Eye (tissue), 1 donor: ENCODE results near the gene IDUA.
A peak's percentile ranks its signal among the peaks of the same experiment; 100 is the strongest.

Experiments
- DNase-seq: peaks from one replicate; pipeline ENCODE4 v3.0.0-alpha.2; 2015

Gene IDUA

GRCh38 chr4:1002631-1003251 is 15.9 kb downstream of the IDUA start:
- no peak for DNase-seq

- no peak for DNase-seq
Measured at GRCh38 chr4:1003271-1004070, 16.6 kb downstream of the IDUA start.

GRCh38 chr4:1004071-1004418 is 17.2 kb downstream of the IDUA start:
- DNase-seq: no peak

DNA sequence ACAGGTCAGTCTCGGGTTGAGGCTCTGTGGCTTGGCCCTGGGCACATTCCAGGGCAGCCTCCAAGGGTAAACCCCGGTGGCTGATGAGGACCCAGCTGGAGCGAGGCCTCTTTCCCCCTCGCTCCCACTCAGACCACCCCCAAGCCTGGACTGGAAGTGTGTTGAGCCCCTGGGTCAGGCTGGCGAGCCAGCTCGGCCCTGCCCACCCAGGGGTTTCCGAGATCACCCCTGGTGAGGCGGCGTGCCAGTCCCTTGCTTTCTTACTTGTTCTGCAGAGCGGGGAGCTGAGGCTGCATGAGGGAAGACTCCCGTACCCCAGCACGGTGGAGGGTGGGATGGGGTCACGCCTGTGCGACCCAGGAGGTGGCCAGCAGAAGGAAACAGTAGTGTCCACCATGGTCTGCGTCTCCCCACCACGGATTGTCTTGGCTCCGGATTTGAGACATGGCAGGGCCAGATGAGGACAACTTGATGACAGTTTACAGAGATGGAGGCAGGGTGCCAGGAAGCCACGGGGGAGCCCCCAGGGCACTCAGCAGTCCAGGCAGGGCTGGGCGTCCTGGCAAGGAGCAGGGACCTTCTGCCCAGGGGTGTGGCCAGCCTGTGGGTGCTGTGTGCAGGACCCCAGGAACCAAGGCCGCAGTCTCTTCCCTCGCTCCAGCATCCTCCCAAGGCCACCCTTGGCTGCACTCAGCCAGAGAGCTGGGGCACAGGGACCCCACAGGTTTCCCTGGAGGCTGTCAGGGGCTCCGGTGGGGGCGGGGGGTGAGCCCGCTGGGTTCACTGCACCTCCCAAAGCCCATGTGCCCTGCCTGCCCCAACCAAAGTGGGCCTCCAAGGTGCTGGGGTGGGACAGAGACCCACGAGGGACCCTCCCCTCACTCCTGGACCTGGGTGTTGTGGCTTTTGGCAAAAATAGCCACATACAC is 18.0 kb downstream of the IDUA start:
- no peak for DNase-seq

DNA sequence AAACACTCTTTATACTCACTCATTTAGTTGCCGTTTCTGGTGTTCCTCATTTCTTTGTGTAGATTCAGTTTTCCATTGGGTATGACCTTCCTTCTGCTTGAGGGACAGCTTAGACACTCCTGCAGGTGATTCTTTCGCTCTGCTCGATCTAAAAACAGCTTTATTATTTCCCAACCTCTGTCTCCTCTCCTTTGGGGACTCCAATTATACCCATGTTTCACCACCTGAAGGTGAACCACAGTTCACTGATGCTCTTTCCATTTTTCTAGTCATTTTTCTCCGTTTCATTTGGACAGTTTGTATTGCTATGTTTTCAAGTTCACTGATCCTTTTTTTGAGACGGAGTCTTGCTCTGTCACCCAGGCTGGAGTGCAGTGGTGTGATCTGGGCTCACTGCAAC is 20.0 kb downstream of the IDUA start:
- no peak for DNase-seq

GRCh38 chr4:1008840-1009541 is 22.1 kb downstream of the IDUA start:
- DNase-seq: peak; percentile 54

- DNase-seq: peak; percentile 77
Measured at GRCh38 chr4:1009542-1010394, 22.9 kb downstream of the IDUA start.

DNA sequence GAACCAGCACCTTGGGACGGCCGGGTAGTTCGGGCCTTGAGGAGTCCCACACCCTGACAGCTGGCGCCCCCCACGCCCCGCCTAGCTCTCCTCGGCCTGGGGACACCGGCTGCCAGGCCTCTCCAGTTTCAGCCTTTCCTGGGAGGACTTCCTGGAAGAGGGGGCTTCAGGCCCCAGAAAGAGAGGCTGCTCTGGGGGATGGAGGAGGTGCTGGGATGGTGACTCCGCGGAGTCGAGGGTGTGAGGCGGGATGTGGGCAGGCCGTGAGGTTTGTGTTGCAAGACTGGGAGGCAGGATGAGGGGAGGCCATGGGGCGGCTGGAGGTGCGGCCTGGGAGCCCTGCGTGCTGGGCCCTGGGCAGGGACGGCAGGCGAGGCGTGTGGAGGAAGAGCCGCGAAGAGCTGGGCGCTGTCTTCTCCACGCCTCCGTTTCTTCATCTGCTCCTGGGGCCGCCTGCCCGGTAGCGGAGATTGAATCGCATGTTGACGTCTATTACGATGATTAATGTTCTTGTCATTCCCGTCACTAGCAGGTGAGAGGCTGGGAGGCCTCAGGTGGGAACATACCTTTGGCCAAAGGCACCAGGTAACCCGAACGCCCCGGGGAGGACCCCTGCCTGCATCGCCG is 23.7 kb downstream of the IDUA start:
- peak; percentile 70 for DNase-seq

DNA sequence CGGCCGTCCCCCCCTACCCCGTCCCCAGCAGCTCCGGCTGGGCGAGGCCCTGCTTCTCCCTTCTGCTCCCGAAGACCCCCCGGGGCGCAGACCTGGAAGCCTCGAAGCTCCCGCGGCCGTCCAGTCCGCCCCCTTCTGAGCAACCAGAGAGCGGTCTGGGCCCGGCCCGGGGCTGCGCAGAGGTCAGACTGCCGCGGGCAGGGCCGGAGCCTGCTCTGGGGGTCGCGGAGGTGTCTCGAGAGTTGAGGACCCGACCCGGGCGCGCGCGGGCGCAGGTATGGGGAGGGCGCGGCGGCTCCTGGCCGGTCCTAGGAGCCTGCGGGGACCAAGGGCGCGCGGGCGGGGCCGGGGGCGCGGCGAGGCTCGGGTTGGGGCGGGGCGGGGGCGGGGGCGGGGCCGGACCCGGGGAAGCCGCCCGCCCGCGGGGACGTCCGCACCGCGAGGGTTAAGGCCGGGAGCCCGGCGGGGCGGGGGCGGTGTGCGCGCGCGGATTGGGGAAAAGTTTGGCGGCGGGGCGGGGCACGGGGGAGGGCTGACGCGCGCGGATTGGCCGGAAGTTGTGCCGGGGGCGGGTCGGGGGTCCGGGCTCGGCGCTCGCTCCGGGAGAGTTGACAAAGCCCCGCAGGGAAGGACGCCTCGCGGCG is 24.3 kb downstream of the IDUA start, which contains the start of gene FGFRL1:
Gene FGFRL1 (plus strand): TSS at position 605 of the 644 bp plus-strand sequence. CDS start 860 bp downstream, outside the sequence.
- DNase-seq: peak; percentile 93

DNA sequence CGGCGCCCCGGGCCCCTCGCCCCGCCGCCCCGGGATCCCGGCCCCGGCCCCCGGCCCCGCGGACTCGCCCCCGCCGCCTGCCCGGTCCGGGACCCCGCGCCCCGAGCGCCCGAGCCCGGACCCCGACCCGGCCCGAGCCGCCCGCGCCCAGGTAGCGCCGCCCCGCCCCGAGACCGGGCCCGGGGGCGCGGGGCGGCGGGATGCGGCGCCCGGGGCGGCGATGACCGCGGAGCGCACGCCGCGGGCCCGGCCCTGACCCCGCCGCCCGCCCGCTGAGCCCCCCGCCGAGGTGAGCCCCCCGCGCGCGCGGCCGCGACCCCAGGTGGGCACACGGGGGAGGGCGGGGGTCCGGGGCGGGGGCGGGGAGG is 24.8 kb downstream of the IDUA start:
- no peak for DNase-seq

DNA sequence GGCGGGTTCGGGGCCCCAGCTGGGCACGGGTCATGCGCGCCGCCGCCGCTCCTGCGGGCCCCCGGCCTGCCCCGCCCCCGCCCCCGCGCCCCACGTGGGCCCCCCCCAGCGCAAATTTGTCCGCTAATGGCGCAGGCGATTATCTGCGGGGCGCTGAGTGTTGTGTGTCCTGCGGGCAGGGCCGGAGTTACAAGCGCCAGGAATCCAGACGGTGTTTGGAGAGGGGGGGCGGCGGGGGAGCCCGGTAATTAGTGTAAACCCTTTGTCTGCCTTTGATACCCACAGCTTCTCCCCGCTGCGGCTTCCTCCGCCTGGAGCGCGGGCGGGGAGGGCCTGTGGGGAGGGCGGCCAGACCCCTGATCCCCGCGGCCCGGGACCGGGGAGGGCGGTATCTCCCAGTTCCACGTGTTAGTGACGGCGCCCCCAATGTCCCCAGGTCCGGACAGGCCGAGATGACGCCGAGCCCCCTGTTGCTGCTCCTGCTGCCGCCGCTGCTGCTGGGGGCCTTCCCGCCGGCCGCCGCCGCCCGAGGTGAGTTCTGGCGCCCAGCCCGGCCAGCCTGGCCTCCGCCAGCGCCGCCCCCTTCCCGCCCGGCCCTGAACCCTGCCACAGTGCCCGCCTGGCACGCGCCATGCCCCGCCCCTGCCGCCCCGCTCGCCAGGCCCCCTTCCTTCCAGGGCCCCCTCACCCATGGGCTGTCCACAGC is 25.3 kb downstream of the IDUA start:
- peak; percentile 74 for DNase-seq

DNA sequence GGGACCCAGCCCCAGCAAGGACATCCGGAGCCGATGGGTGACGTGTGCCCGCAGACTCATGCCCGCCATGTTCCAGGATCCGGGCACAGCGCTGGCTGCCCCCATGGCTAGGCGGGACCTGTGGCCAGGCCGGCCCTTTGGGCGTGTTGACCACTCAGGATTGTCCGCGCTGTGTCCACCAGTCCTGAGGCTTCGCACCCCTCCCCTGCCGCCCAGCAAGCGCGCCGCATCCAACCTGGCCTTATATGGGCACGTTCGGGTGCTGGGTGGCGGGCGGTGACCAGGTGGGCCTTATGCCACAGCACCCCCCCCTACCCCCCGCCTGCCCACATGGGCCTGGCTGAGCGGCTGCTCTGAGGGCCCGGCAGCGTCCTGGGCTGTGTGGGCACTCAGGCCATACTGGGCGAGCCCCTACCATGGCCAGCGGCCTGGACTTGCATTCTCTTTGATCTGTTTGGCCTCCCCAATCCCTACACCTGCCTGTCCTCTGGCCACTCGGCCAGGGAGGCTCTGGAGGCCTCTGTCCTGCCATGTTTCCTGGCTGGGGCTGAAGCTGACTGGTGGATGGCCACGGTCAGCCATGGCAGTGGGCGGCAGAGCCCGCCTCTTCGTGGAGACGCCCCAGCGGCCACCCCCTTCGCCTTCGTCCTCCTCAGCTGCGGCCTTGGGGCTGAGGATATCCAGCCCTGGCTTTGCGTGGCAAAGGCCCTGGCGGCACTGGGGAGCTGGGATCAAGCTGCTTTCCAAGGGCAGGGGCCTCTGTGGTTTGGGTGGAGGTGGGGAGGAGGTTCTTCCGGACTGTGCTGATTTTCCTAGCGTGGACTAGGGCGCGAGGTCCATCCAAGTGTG is 26.6 kb downstream of the IDUA start:
- no peak for DNase-seq

DNA sequence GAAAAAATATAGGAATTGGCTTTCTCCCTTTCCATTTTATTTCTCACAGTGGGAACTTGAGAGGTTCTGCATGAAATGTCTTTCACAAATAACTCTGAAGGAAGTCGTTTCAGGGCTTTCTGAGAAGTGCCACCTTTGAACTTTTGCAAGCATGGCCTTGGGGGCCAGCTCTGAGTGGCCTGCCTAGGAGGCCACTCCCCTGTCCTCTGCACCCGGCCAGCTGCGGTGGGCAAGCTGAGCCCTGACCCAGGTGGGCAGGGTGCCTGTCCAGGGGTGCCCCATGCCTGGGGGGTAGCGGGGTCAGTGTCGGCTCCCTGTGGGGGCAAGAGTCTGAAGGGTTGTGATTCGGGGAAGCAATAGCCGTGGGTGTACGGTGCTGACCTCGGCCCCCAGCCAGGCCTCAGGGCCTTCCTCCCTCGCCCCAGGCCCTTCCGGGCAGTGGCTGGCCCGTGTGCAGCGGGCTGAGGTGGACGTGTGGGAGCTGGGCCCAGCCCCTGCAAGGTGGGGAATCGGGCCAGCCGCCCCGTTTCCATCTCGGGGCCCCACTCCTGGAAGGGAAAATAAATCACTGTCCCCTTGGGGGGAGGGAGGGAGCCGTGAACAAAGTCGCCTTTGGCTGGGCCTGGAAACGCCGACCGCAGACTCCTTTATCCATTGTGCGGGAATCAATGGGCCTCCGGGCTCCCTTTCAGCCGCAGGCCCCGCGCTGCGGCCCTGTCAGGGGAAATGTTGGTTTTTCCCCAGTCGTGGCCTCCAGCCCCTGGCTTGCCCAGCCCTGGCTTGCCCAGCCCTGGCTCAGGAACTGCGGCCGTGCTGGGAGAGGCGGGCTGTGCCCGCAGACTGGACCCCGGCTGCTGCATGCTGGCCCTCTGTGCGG is 27.7 kb downstream of the IDUA start:
- peak; percentile 61 for DNase-seq

DNA sequence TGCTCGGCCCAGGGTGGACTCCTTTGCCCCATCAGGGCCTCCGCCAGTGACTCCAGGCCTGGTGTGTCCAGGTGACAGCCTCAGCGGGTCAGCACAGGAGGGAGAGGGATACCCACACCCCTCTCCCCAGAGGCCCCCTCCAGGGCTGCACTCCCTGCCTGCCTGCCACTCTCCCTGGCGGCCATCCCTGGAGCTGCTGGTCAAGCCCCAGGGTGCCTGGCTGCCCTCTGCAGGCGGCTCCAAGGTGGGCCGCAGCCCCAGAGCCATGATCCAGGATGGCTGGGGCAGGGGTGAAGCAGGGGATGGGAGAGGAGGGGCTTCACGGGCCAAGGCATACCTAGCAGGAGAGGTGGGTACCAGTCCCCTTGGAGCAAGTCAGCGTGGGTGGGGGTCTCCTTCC is 28.3 kb downstream of the IDUA start:
- DNase-seq: no peak

GRCh38 chr4:1015746-1016145 is 28.9 kb downstream of the IDUA start:
- no peak for DNase-seq

DNA sequence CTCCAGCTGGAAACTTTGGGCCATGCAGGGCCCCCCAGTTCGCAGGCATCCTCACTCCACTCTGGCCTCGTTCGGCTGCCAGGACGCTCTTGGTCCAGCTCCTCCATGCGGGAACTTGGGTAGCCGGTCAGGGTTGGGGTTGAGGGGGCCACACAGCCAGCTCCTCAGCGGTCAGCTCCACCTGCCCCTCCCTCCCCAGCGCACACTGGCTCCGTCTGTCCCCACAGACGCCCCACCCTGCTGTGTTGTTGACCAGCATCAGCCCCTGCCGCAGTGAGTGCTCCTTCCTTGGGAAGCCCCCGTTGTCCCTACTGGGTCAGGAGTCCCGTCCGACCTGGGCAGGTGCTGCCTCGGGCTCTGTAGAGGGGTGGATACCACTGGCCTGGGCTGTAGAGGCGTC is 30.4 kb downstream of the IDUA start:
- no peak for DNase-seq

DNA sequence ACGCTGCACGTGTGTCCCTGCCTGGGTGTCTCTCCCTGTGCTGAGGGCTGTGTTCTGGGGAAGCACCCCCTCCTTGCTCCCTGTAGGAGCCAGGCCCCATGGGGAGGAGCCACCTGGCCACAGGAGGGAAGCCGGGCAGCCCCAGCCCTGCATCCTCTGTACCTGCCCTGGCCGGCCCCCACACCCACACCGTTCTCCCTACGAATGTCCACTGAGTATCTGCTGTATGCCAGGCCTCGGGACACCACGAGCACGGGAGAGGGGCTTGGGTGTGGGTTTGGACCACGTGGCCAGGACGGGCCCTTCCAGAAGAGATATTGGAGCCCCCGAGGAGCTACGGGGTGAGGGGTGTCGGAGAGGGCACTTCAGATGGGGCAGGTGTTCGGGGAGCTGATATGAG is 30.9 kb downstream of the IDUA start:
- no peak for DNase-seq
